Measurements from ENCODE around the gene TCAIM. TPM values are rescaled to one million over a fixed set of nuclear protein-coding genes. Genes with fewer than 3 reads are reported as not detected.

The TCAIM gene
- total RNA-seq, 1 donor from 2014 or later = 14.4 TPM

GRCh38 chr3:44445786-44446185, 107.2 kb downstream of the TCAIM start:
- H3K4me3 Mint-ChIP-seq = no peak overlapping the region
- intact Hi-C loops (cut with micrococcal nuclease) = no loop called here

GRCh38 chr3:44446929-44447328, 108.4 kb downstream of the TCAIM start:
- H3K27ac Mint-ChIP-seq = no peak overlapping the region
- intact Hi-C loops (cut with micrococcal nuclease) = no loop called here

More at GRCh38 chr3:44445786-44446185, 107.2 kb downstream of the TCAIM start:
- no peaks in the 10 kb centered on the region for H3K27me3 Mint-ChIP-seq (ENCODE audit: insufficient read depth)
- no peak overlapping the region for H3K27ac Mint-ChIP-seq
- H3K36me3 Mint-ChIP-seq (ENCODE audit: low read depth) = peaks cover 74% of the 10 kb centered on the region
- DNase-seq (ENCODE audit: low spot score) = no peak
- H3K4me1 Mint-ChIP-seq (ENCODE audit: low read depth) = peaks cover 34% of the 10 kb centered on the region
- peaks cover 44% of the 10 kb centered on the region for H3K9me3 Mint-ChIP-seq

GRCh38 chr3:44451441-44451840, 112.9 kb downstream of the TCAIM start:
- intact Hi-C loops (cut with micrococcal nuclease) = no loop called here
- no peak for DNase-seq (ENCODE audit: low spot score)
- Mint-ChIP-seq H3K27ac (no peak overlapping the region), H3K4me3 (no peak overlapping the region), H3K27me3 (ENCODE audit: insufficient read depth) (no peaks in the 10 kb centered on the region), H3K4me1 (ENCODE audit: low read depth) (no peaks in the 10 kb centered on the region), H3K36me3 (ENCODE audit: low read depth) (peaks cover 82% of the 10 kb centered on the region), H3K9me3 (peaks cover 52% of the 10 kb centered on the region)

More at GRCh38 chr3:44446929-44447328, 108.4 kb downstream of the TCAIM start:
- H3K27me3 Mint-ChIP-seq (ENCODE audit: insufficient read depth) = no peaks in the 10 kb centered on the region
- H3K9me3 Mint-ChIP-seq = peaks cover 56% of the 10 kb centered on the region
- H3K4me1 Mint-ChIP-seq (ENCODE audit: low read depth) = peaks cover 23% of the 10 kb centered on the region
- H3K4me3 Mint-ChIP-seq = no peak overlapping the region
- DNase-seq (ENCODE audit: low spot score) = no peak
- peaks cover 79% of the 10 kb centered on the region for H3K36me3 Mint-ChIP-seq (ENCODE audit: low read depth)

GRCh38 chr3:44454258-44454657, 115.7 kb downstream of the TCAIM start:
- peaks cover 24% of the 10 kb centered on the region for H3K9me3 Mint-ChIP-seq
- peaks cover 65% of the 10 kb centered on the region for H3K36me3 Mint-ChIP-seq (ENCODE audit: low read depth)
- H3K4me3 Mint-ChIP-seq = no peak overlapping the region
- H3K27me3 Mint-ChIP-seq (ENCODE audit: insufficient read depth) = no peaks in the 10 kb centered on the region
- no peak overlapping the region for H3K27ac Mint-ChIP-seq
- intact Hi-C loops (cut with micrococcal nuclease) = no loop called here
- no peaks in the 10 kb centered on the region for H3K4me1 Mint-ChIP-seq (ENCODE audit: low read depth)
- no peak for DNase-seq (ENCODE audit: low spot score)

GRCh38 chr3:44455318-44455717, 116.8 kb downstream of the TCAIM start:
- Mint-ChIP-seq H3K36me3 (ENCODE audit: low read depth) (peaks cover 65% of the 10 kb centered on the region), H3K4me3 (no peak overlapping the region), H3K4me1 (ENCODE audit: low read depth) (no peaks in the 10 kb centered on the region), H3K27ac (no peak overlapping the region), H3K9me3 (peaks cover 26% of the 10 kb centered on the region), H3K27me3 (ENCODE audit: insufficient read depth) (no peaks in the 10 kb centered on the region)
- no peak for DNase-seq (ENCODE audit: low spot score)
- intact Hi-C loops (cut with micrococcal nuclease) = no loop called here

Other genes with a start within 250 kb of the TCAIM start
- not detected in 2 replicates for gene TOPAZ1, start 96.9 kb upstream of the TCAIM start, total RNA-seq
- 18.7 and 19.3 TPM in 2 replicates for gene ZNF445, start 138.9 kb downstream of the TCAIM start, total RNA-seq
- gene ZKSCAN7, start 216.4 kb downstream of the TCAIM start, total RNA-seq = 0.73 and 0.80 TPM in 2 replicates
- 0.21 TPM in 1 of 2 replicates, not detected in the other for gene ZNF660, start 246.2 kb downstream of the TCAIM start, total RNA-seq